8988T (cell line): Measurements from ENCODE around the gene RAET1G.
"Not testable (repeated sequence)": the region's sequence is repeated elsewhere in the genome, so short reads cannot be mapped to it uniquely, and the experiment has no call there.

Experiments used
- DNase-seq: peaks from one replicate; pipeline ENCODE4 v3.0.0; 2011

Gene RAET1G

DNA sequence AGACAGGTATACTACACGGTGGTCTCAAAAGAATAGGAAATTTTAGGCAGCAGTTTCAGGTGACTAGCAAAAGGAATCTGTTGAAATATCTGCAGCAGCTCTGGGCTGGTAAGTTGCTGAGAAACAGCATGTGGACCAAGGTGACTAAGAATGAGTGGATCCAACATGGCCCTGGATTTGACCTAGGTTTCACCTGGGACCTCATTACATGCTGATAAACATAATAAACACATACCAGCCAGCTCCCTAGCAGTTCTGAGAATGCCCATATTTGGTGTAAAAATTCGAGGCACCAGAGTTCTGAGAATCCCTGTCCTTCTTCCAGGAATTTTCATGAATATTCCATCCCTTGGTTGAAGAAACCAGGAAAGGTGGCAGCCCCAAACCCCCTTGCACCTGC lies 30.5 kb upstream of the RAET1G start:
- DNase-seq: not testable (repeated sequence)

DNA sequence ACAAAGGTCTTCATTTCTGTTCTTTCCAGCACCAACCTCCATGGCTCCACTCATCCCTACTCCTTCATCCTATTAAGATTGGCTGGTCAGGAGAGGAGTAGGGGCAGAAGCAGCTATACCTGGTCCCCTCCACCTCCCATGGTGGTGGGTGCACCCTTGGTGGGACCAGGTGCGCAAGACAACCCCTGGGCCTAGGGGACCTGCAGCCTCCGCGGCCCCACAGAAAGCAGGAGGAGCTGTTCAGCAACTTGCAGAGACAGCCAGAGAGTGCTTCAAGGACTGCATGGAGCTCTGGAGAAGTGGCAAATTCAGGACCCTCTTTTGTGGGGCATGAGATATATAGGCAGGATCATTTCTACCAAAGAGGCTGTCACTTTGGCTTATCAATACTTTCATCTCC lies 28.7 kb upstream of the RAET1G start:
- DNase-seq: no peak

DNA sequence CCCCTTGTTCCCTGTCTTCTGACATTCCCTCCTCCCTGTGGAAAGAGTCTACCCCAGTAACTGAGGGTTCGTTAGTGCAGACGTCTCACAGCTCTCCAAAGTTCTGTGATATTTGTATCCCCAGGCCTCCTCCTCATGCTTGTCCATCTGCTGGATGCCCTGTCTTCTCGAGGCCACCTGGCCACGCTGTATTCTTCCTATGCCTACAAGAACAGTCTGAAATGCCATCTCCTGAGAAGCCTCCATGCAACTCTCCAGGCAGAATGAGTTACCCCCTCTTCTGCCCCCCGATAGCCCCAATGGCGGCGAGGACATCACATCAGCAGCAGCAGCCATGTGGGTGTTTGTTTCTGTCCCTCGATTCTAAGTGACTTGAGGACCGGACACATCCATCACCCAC lies 28.2 kb upstream of the RAET1G start:
- DNase-seq: no peak

DNA sequence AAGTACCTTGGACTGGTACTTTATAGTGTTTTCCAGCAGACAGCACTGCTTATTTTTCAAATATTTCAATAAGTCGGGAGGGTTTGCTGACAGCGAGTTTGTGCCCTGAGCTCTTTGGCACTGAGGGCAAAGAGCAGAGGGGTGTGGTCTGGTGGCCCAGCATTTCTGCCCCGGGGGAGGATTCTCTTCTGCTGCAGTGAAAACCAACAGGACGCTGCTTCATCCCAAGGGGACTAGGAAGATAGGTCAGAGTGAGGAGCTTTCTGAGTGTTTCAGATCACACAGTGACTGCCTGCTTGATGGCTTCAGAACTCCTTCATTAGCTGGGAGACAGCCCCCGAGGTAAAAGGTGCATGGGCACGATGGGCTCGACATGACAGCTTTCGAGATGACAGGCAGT lies 27.5 kb upstream of the RAET1G start:
- no peak for DNase-seq

DNA sequence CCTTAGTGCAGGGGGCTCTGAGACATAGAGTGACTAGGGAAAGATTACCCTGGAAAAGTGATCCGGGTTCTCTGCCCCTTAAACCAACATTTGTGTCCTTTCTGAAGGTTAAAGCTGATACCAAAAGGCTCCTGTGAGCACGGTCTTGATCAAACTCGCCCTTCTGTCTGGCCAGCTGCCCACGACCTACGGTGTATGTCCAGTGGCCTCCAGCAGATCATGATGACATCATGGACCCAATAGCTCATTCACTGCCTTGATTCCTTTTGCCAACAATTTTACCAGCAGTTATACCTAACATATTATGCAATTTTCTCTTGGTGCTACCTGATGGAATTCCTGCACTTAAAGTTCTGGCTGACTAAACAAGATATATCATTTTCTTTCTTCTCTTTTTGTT lies 25.7 kb upstream of the RAET1G start:
- no peak for DNase-seq

DNA sequence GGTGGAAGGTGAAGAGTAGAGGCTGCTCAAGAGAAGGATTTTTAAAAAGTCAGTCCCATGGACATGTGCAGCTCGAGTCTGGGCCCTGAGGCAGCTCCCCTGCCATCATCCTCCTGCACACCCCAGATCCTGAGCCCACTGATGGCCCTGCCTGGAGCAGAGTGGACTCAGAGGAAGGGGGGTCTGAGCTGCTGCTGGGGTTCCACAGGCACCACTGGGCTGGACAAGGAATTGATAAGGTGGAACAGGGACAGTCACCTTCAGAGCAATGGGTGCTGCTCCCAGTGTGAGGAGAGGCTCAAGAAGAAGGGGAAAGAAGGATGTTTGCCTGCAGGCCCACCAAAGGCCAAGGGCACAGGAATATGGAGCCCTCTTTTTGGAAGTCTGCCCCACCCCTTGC lies 25.1 kb upstream of the RAET1G start:
- DNase-seq: no peak

DNA sequence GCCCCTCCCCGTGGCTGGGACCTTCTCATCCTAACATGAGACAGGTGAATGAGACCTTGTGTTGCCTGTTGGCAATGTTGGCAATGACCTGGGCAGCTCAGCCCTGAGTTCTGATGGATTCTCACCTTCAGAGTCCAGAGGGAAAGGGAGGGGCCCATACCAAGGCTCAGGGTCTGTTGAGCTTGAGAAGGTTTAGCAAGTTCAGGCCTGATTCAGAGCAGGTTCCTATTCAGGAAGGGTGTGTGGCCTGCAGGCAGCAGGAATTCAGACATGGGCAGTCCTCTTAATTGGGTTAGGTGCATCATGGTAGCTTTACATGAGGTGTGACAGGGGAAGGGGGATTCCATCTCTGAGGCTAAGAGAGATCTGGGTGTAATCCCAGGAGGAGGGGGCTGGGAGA lies 24.6 kb upstream of the RAET1G start:
- not testable (repeated sequence) for DNase-seq

DNA sequence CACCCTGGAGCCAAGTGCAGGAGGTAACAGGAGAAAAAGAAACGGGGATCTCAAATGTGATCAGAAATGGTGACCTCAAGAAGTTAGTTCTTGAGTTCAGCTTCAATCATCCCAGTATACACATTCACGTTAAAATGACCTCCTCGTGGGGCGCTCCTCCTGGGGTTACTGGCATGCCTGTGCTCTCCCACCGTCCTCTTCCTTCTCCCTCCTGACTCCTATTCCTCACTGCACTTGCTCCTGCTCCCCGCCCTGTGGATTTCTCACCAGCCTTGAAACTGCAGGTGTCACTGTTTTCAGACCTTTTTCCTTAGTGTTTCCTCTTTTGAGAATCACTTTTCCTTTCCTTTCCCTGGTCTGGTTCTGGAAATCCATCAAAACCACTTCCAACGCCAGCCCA lies 23.7 kb upstream of the RAET1G start:
- not testable (repeated sequence) for DNase-seq

DNA sequence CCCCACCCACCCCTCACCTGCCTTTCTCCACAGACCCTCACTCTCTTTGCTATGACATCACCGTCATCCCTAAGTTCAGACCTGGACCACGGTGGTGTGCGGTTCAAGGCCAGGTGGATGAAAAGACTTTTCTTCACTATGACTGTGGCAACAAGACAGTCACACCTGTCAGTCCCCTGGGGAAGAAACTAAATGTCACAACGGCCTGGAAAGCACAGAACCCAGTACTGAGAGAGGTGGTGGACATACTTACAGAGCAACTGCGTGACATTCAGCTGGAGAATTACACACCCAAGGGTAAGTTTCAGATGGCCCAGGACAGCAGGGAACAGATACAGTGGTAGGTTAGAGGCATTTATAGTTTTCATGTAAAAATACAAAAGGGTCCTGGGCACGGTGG lies 22.4 kb upstream of the RAET1G start:
- not testable (repeated sequence) for DNase-seq

DNA sequence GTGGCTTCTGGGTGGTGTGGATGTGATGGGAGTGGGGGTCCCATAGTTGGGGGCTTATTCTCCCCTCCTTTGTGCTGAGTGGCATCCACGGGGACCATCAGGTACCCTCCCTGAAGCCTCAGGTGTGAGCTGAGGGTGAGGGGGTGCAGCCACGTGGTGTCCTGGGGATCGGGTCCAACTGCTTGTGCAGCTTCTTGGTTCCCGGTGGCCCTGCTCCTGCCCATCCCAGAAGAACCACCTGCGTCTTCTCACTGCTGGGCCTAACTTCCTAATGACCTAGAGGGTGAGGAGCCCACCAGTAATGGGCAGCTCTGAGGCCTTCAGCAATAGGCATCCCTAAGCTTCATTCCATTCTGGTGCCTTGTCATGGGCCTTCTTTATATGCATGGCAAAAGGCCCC lies 20.4 kb upstream of the RAET1G start:
- DNase-seq: not testable (repeated sequence)

DNA sequence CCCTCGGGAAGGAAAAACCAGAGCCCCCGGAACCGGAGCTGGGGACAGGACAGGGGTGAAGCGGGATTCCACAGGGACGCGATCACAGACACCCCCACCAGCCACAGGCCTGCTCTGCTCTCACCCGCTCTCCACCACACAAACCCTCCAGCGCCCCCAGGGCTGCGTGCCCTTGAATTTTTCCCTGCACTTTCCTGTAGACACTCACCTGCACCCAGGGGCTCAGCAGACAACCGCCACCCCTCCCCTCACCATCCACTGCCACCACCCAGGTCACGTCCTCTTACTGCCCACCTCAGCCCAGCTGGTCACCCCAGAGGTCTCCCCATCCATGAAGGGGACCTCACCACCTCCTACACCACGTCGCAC lies 19.5 kb upstream of the RAET1G start:
- DNase-seq: no peak

DNA sequence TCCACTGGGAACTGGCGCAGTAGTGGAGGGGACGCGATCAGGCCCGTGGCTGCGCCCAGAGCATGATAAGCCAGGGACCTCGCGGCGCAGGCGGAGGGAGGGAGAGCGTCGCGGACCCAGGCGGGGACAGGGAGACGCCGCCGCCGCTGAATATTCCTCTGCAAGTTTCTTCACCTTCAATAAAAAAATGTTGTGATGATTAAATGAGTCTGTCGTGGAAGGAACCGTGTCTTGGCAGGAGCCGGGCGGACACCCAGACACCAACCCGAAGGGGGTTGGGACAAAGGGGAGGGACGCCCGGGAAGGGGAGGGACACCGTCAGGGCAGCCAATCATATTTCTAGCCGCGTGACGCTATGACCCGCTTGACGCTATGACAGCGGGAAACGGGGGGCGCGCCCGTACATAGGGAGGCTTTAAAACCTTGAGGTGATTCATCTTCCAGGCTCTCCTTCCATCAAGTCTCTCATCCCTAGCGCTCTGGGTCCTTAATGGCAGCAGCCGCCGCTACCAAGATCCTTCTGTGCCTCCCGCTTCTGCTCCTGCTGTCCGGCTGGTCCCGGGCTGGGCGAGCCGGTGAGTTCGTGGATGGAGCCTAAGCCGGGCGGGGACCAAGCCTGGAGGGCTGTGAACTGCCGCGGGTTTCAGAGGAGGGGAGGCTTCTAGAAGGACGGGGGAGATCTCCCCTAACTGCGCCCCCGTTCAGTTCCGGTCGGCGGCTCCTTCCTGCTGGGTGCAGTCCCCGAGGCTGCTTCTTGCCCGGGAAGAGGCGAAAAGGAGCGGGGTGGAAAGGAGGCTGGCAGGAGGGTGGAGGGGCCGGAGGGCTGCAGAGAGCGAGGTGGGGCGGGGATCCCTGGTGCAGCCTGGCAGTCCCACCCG lies 18.9 kb upstream of the RAET1G start, which contains the start of gene ULBP2:
Gene ULBP2, plus strand, starts transcription at position 432 of the 878 bp plus-strand sequence. Its CDS starts 59 bp downstream, at position 491.
- DNase-seq: peak; percentile 90

DNA sequence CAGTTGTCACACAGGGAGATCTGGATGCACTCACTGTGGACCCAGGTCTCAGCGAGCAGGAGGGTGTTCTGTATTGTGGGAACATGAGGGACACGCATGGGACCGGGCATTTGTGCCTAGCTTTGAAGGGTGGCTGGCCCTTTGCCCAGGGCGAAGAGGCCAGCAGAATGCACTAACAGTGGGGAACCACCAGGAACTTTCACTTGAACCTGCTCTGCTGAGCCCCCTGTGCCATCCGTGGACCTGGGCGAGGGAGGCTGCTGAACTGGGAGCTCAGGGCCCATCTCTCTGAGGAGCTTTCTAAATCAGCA lies 17.7 kb upstream of the RAET1G start:
- no peak for DNase-seq

DNA sequence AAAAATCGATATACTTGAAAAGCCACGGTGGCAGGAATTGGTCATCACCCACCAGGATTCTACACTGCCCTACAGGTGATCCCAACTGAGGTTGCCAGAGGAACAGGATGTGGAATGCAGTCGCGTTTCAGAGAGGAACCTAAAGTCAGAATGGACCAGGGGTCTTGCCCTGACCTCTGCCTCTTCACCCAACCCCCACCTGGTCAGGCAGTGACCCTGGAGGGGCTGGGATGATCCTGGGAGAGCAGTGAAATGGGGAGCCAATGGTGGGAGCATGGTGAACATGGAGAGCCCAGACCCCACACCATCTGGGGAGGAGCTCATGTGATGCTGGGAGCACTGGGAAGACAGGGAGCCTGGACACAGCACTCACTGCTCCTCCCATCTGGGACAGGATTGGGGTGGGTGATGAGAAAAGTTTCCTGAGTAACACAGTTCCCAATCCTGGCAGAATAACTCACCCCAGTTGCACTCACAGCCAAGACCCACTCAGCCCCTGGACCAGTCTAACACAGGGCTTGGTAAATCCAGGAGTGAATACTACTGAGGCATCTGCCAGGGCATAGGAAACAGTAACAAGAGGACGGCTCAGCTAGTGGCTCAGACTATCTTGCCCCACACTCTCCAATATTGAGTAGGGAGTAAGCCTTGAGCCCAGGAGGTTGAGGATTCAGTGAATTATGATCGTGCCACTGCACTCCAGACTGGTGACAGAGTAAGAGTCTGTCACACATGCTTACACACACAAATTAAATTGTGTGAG lies 17.2 kb upstream of the RAET1G start:
- no peak for DNase-seq

DNA sequence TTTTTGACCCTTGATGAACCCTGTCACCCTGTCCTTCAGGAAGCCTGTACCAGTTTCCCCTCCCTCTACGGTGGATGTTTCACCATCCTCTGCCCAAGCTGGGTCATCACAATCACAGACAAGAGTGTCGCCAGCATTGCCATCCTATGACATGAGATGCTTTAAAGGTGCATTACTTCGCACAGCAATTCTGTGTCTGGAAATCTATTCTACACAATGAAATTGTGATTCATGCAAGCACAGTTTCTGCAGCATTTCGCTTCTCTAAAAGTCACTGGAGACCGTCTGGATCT lies 16.4 kb upstream of the RAET1G start:
- DNase-seq: no peak

DNA sequence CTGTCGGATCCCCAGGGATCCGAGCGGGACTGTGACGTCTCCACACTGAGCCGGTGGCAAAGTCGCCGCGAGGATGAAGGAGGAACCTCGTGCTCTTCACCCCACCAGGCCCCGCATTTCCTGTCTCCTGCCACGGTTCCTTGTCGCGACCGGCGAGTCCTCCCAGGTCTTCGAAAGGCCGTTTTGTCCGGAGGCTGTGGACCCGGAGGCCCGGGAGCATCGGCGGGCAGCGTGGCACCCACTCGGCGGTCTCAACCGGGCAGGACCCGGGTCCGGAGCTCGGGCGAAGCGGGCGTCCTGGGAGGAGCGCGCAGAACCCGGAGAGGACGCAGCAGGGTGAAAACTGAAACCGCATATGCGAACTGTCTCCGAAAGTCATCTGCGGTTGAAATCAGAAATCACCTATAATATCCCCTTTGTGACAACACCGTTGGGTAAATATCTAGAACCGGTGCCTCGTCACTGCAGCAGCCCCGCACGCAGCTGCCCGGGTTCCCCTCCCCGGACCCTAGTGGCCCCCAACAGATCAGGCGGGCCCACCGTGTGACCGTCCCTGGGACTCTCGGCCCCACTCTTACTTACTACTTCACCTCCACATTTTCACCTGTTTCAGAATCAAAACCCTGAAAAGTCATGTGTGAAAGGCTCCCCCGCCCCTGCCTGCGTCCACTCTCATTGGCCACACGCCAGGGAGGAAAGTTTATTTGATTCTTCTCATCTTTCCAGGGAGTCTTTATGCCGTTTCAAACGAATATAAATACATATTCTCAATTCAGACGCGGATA lies 15.8 kb upstream of the RAET1G start:
- DNase-seq: no peak

DNA sequence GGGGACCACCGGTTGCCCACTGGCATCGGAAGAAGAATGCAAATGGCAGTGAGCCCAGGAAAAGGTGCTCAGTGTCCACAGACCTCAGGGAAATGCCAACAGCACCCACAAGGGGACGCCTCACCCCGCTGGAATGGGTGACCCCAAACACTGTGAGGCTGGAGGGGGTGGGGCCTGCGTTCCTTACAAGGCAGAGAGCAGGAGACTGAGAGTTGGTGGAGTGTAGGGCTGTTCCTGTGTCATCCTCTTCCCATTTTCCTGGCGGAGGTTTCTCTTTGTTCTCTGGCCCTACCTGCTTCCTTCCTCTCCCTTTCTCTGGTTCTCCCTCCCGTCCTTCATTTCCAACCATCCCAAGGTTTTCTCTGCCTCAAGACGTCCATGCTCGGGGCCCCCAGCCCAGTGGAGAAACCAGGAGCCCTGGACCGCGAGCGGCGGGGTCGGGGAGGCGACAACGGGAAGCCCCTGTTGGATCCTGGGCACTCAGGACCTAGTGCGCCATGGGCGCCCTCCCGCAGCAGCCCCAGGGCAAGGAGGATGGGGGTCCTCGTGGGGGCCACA lies 15.2 kb upstream of the RAET1G start:
- not testable (repeated sequence) for DNase-seq

DNA sequence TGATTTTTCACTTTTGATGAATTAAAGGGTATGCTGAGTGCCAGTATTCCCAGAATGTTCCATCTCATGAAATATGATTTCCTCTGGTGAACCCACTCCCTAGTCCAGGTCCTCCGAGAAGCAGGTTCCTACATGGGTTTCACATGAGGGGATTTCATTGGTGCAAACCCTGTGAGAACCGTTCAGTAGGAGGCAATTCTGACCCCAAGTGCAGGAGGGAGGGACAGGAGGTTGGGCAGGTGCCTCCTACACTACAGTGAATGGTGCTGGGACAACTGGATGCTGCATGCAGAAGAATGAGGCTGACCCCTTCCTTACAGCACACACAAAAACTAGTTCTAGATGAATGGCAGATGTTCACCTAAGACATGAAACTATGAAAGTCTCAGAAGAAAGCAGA lies 13.8 kb upstream of the RAET1G start:
- DNase-seq: no peak

DNA sequence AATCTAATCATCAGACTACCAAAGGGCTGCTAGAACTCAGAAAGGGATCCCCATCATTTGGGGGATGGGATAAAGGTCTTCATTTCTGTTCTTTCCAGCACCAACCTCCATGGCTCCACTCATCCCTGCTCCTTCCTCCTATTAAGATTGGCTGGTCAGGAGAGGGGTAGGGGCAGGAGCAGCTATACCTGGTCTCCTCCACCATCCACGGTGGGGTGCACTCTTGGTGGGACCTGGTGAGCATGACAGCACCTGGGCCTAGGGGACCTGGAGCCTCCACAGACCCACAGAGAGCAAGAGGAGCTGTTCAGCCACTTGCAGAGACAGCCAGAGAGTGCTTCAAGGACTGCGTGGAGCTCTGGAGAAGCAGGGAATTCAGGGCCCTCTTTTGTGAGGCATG lies 12.7 kb upstream of the RAET1G start:
- no peak for DNase-seq

DNA sequence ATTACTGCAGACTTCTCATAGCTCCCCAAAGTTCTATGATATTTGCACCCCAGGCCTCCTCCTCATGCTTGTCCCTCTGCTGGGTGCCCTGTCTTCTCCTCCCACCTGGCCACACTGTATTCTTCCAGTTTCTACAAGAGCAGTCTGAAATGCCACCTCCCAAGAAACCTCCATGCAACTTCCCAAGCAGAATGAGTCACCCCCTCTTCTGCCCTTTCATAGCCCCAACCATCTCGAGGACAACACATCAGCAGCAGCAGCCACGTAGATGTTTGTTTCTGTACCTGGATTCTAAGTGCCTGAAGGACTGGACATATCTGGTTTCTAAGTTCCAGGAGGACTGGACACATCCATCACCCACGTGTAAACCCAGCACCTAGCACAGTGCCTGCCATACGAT lies 12.3 kb upstream of the RAET1G start:
- no peak for DNase-seq

DNA sequence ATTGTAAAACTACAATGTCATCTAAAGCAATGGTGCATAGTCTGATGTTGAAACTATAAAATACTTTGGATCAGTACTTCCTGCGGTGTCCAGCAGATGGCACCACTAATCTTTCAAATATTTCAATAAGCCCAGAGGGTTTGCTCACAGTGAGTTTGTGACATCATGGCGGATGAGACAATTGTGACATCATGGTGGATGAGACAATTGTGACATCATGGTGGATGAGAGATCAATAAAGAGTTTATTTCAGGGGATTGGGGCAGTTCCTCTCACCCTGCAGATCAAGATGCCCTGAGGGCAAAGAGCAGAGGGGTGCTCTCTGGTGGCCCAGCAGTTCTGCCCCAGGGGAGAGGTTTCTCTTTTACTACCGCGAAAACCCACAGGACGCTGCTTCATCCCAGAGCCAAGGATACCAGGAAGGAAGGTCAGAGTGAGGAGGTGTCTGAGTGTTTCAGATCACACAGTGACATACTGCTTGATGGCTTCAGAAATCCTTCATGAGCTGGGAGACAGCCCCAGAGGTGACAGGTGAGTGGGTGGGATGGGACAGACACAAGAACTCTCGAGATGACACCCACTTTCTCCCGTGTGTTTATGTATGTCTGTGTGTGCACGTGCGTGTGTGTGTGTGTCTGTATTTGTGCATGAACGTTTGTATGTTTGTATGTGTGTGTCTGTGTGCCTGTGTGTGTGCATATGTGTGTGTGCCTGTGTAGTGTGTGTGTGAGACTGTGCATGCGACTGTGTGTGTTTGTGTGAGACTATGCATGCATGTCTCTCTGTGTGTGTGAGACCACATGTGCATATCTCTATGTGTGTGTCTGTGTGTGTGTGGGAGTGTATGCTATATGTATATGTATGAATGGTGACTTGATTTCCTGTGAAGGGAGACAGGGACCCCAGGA lies 11.6 kb upstream of the RAET1G start:
- no peak for DNase-seq

DNA sequence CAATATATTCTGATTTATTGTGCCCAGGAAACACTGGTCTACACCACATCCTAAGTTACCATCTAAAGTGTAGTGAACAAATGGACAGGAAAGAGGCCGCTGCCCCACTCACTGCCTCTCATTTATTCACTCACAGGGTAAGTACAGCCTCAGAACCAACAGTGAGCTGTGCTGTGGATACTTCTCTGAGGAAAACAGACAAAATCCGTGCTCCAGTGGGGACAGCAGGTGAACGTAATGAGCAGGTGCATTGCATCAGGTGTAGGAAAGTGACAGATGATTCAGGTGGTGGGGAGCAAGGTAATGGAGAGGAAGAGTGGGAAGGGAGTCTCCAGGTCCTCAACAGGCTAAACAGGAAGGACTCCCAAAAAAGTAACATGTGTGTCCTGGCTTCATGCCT lies 10.5 kb upstream of the RAET1G start:
- DNase-seq: no peak
